Mucosa of descending colon (tissue), 3 donors: ENCODE measurements around the gene FBXO28. TPM values are rescaled to one million over a fixed set of nuclear protein-coding genes. Genes with fewer than 3 reads are reported as not detected.

Source experiments
- ATAC-seq: fragments of 200-7000 bp; cut with Tn5 transposase; one replicate; pipeline ENCODE4 v1.9.1; 2020; ENCODE audit warnings: mild to moderate bottlenecking, moderate library complexity
- DNase-seq, 3 donors: peaks; one replicate each; pipeline ENCODE4 v3.0.0-alpha.2; 2020
- H3K36me3 ChIP-seq: fragments of 200-600 bp; one replicate; pipeline ENCODE4 v1.8.0; 2021; ENCODE audit warnings: low read depth, mild to moderate bottlenecking
- H3K4me1 ChIP-seq: fragments of 200-600 bp; one replicate; pipeline ENCODE4 v1.8.0; 2021; ENCODE audit warnings: low read depth, mild to moderate bottlenecking
- H3K4me3 ChIP-seq: fragments of 200-600 bp; one replicate; pipeline ENCODE4 v1.8.0; 2021; ENCODE audit warnings: mild to moderate bottlenecking
- H3K9me3 ChIP-seq: fragments of 200-600 bp; one replicate; pipeline ENCODE4 v1.8.0; 2021; ENCODE audit warnings: mild to moderate bottlenecking
- CTCF ChIP-seq: fragments of 200-600 bp; IDR thresholded peaks from one replicate; pipeline ENCODE4 v1.8.0; 2022; ENCODE audit warnings: antibody characterized with exemption, mild to moderate bottlenecking
- intact Hi-C, 2 donors: fragments of 100-400 bp; cut with DNase I in 1 of 2; cut with micrococcal nuclease in 1 of 2; formaldehyde crosslinking; loops; one replicate each; pipeline versions ENCODE4 v1.11.0 to v1.11.1; 2022; cut with DNase I, micrococcal nuclease
- total RNA-seq, 3 donors: library from RNA; stranded (reverse); fragmentation: NEBNext Ultra II Directional in 2 of 3; extraction: Animal tissue kit (Norgen Biotek cat#: 25700) in 2 of 3; gene quantifications; one replicate each; pipeline versions ENCODE4 v1.2.1 to v1.2.4, GENCODE V29; 2021 to 2023
- donor health status: DM: no; HTN: no; CAD: no; lungs with moderate emphysema.
- donor health status: DM: no; HTN: no; CAD: no.
- donor health status: DM: no; HTN: yes; CAD: no.

FBXO28 gene
- total RNA-seq, 3 donors from 2014 or later, result 31.5 to 35.0 (median 31.6) TPM

GRCh38 chr1:224113545-224113917 lies 380 bp upstream of the FBXO28 start:
- ATAC-seq (no peak), DNase-seq (no peak)
- no peak overlapping the region for H3K4me3 ChIP-seq
- H3K36me3 ChIP-seq, result no peaks in the 10 kb centered on the region
- peaks cover 19% of the 10 kb centered on the region for H3K4me1 ChIP-seq
- no peaks in the 10 kb centered on the region for H3K9me3 ChIP-seq
- TF ChIP-seq CTCF, result no peak
- intact Hi-C loops, result no loop called here

GRCh38 chr1:224114787-224115175 lies 870 bp downstream of the FBXO28 start:
- H3K4me3 ChIP-seq, result peak overlapping the region; percentile 94
- H3K4me1 ChIP-seq, result peaks cover 19% of the 10 kb centered on the region
- H3K36me3 ChIP-seq, result no peaks in the 10 kb centered on the region
- no peaks in the 10 kb centered on the region for H3K9me3 ChIP-seq
- ATAC-seq (peak; percentile 3), DNase-seq (no peak)
- no peak for TF ChIP-seq CTCF
- intact Hi-C loops, result loop anchor here in 1 of 2 donors (5.0 kb wide), 1 partner anchor 218 kb away; the partner anchor contains the start of gene NVL

GRCh38 chr1:224116131-224116530 lies 2.2 kb downstream of the FBXO28 start:
- Histone ChIP-seq H3K4me1 (peaks cover 19% of the 10 kb centered on the region), H3K4me3 (no peak overlapping the region), H3K36me3 (no peaks in the 10 kb centered on the region), H3K9me3 (no peaks in the 10 kb centered on the region)
- intact Hi-C loops, result loop anchor here in 1 of 2 donors (5.0 kb wide), 1 partner anchor 216 kb away; the partner anchor contains the start of gene NVL
- peak; percentile 37 for ATAC-seq
- no peak for DNase-seq
- TF ChIP-seq CTCF, result no peak

GRCh38 chr1:224118688-224119087 lies 4.8 kb downstream of the FBXO28 start:
- Histone ChIP-seq H3K36me3 (no peaks in the 10 kb centered on the region), H3K9me3 (no peaks in the 10 kb centered on the region), H3K4me1 (peaks cover 19% of the 10 kb centered on the region), H3K4me3 (no peak overlapping the region)
- no peak for DNase-seq
- TF ChIP-seq CTCF, result no peak
- intact Hi-C loops, result loop anchor here in 1 of 2 donors (5.0 kb wide), 1 partner anchor 214 kb away; the partner anchor contains the start of gene NVL
- no peak for ATAC-seq

- no peak for ATAC-seq
- Histone ChIP-seq H3K36me3 (no peaks in the 10 kb centered on the region), H3K4me1 (no peaks in the 10 kb centered on the region), H3K9me3 (no peaks in the 10 kb centered on the region), H3K4me3 (no peak overlapping the region)
- TF ChIP-seq CTCF, result no peak
- no peak for DNase-seq
- intact Hi-C loops, result no loop called here
Observed at GRCh38 chr1:224123136-224123535, 9.2 kb downstream of the FBXO28 start.

- TF ChIP-seq CTCF, result no peak
- Histone ChIP-seq H3K9me3 (no peaks in the 10 kb centered on the region), H3K36me3 (no peaks in the 10 kb centered on the region), H3K4me1 (no peaks in the 10 kb centered on the region), H3K4me3 (no peak overlapping the region)
- no peak for DNase-seq
- intact Hi-C loops, result no loop called here
- no peak for ATAC-seq
Observed at GRCh38 chr1:224124220-224124619, 10.3 kb downstream of the FBXO28 start.
